C1 segment of cervical spinal cord (tissue), 14 donors: Measurements from ENCODE around the gene AP2A1.
"Not testable (repeated sequence)": the region's sequence is repeated elsewhere in the genome, so short reads cannot be mapped to it uniquely, and the experiment has no call there.

Source experiments
- DNase-seq, 14 donors: peaks; one replicate each; lab custom pipeline; 2025; lab: John Stamatoyannopoulos, UW

Gene AP2A1

GRCh38 chr19:49766930-49767299 lies at the start of gene AP2A1:
TSS of gene AP2A1 (plus strand) at chr19:49767001. CDS start at chr19:49767134, 133 bp downstream.
- DNase-seq = no peak

- no peak for DNase-seq
These were observed 48.3 kb upstream of the AP2A1 start for GRCh38 chr19:49718511-49718910.

GRCh38 chr19:49718991-49719390 lies 47.8 kb upstream of the AP2A1 start:
- no peak for DNase-seq

- DNase-seq = not testable (repeated sequence)
These were observed 47.4 kb upstream of the AP2A1 start for GRCh38 chr19:49719420-49719819.

- peak in 3 of 14 donors; percentile 15 to 80 (median 21) for DNase-seq
These were observed 39.4 kb upstream of the AP2A1 start for GRCh38 chr19:49727217-49728030.

GRCh38 chr19:49730166-49730565 lies 36.6 kb upstream of the AP2A1 start:
- DNase-seq = no peak

GRCh38 chr19:49738268-49738667 lies 28.5 kb upstream of the AP2A1 start:
- no peak for DNase-seq

- no peak for DNase-seq
These were observed 27.7 kb upstream of the AP2A1 start for GRCh38 chr19:49739098-49739497.

GRCh38 chr19:49739933-49740332 lies 26.9 kb upstream of the AP2A1 start:
- no peak for DNase-seq

GRCh38 chr19:49741210-49741844 lies 25.5 kb upstream of the AP2A1 start:
- no peak for DNase-seq

GRCh38 chr19:49744946-49745381 lies 21.8 kb upstream of the AP2A1 start:
- no peak for DNase-seq

- peak in 6 of 14 donors; percentile 2 to 35 (median 4) for DNase-seq
These were observed 20.4 kb upstream of the AP2A1 start for GRCh38 chr19:49746206-49746958.

- no peak for DNase-seq
These were observed 17.6 kb upstream of the AP2A1 start for GRCh38 chr19:49749055-49749716.

GRCh38 chr19:49749771-49750170 lies 17.0 kb upstream of the AP2A1 start:
- DNase-seq = no peak

GRCh38 chr19:49752701-49753100 lies 14.1 kb upstream of the AP2A1 start:
- no peak for DNase-seq

- no peak for DNase-seq
These were observed 10.8 kb upstream of the AP2A1 start for GRCh38 chr19:49755956-49756355.

GRCh38 chr19:49758292-49758691 lies 8.5 kb upstream of the AP2A1 start:
- DNase-seq = no peak

GRCh38 chr19:49761249-49761624 lies 5.6 kb upstream of the AP2A1 start:
- DNase-seq = no peak

GRCh38 chr19:49761625-49762311 lies 5.0 kb upstream of the AP2A1 start:
- DNase-seq = peak in 1 of 14 donors; percentile 1

GRCh38 chr19:49763230-49763629 lies 3.6 kb upstream of the AP2A1 start, which contains the start of gene TSKS:
TSS of gene TSKS (minus strand) at chr19:49763306. CDS start at chr19:49763247, 59 bp downstream.
- no peak for DNase-seq

GRCh38 chr19:49764341-49764740 lies 2.5 kb upstream of the AP2A1 start:
- DNase-seq = no peak
